ENCODE measurements around the gene RUNX1.

The RUNX1 gene

GRCh38 chr21:34830386-34831170 is 218.5 kb downstream of the RUNX1 start:
- no peak for FAIRE-seq

DNA sequence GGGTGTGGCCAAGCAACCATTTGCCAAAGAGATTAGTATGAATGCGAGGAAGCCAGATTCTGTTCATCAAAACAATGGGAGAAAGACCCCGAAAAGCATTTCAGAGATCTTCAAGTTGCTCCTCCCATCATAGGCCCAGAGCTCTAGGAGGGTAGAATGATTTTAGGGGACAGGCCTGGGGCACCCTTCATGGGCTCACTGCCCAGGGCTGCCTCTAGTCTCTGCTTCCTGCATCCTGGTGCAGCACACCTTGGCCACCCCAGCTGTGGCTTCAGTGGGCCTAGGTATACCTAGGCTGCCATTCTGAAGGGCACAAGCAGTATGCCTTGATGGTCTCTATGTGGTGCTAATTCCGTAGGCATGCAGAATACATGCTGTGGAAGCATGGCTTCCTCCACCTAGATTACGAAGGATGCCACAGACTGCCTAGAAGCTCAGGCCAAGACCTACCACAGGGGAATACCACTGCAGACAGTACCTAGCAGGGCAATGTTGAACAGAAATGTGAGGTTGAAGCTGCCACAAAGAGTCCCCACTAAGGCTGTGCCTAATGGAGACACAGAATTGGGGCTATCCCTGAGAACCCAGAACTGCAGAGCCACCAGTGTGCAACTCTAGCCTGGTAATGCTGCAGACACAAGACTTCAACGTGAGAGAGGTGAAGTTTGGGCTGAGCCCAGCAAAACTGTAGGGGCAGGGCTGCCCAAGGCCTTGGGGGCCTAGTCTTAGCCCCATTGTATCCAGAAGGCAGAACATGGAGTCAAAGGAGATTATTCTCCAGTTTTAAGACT is 221.5 kb downstream of the RUNX1 start:
- FAIRE-seq (no peak), DNase-seq (ENCODE audit: insufficient read length) (no peak)
- no peak for TF ChIP-seq POLR2AphosphoS5 (IDR thresholded peaks at IDR 0.05; ENCODE audit: low read depth, low read length)
- no peak for TF ChIP-seq POLR2A (IDR thresholded peaks at IDR 0.05; ENCODE audit: low read depth, low read length)
- no peak for TF ChIP-seq TAF1 (IDR thresholded peaks at IDR 0.05; ENCODE audit: borderline replicate concordance, low read depth, low read length)

More at GRCh38 chr21:34830386-34831170, 218.5 kb downstream of the RUNX1 start:
- DNase-seq (ENCODE audit: insufficient read length), result no peak
- no peak for TF ChIP-seq POLR2A (IDR thresholded peaks at IDR 0.05; ENCODE audit: low read depth, low read length)
- no peak for TF ChIP-seq POLR2AphosphoS5 (IDR thresholded peaks at IDR 0.05; ENCODE audit: low read depth, low read length)

- no peak for TF ChIP-seq TAF1 (IDR thresholded peaks at IDR 0.05; ENCODE audit: borderline replicate concordance, low read depth, low read length)
- TF ChIP-seq POLR2A (IDR thresholded peaks at IDR 0.05; ENCODE audit: low read depth, low read length), result no peak
- TF ChIP-seq POLR2AphosphoS5 (IDR thresholded peaks at IDR 0.05; ENCODE audit: low read depth, low read length), result no peak
- FAIRE-seq, result no peak
- DNase-seq (ENCODE audit: insufficient read length), result no peak
Measured at GRCh38 chr21:34826836-34827235, 222.3 kb downstream of the RUNX1 start.

- DNase-seq (ENCODE audit: insufficient read length), result no peak
- no peak for FAIRE-seq
- no peak for TF ChIP-seq POLR2AphosphoS5 (IDR thresholded peaks at IDR 0.05; ENCODE audit: low read depth, low read length)
- no peak for TF ChIP-seq POLR2A (IDR thresholded peaks at IDR 0.05; ENCODE audit: low read depth, low read length)
- no peak for TF ChIP-seq TAF1 (IDR thresholded peaks at IDR 0.05; ENCODE audit: borderline replicate concordance, low read depth, low read length)
Measured at GRCh38 chr21:34825948-34826548, 223.1 kb downstream of the RUNX1 start.

GRCh38 chr21:34825101-34825500 is 224.0 kb downstream of the RUNX1 start:
- no peak for TF ChIP-seq TAF1 (IDR thresholded peaks at IDR 0.05; ENCODE audit: borderline replicate concordance, low read depth, low read length)
- no peak for TF ChIP-seq POLR2AphosphoS5 (IDR thresholded peaks at IDR 0.05; ENCODE audit: low read depth, low read length)
- TF ChIP-seq POLR2A (IDR thresholded peaks at IDR 0.05; ENCODE audit: low read depth, low read length), result no peak
- DNase-seq (ENCODE audit: insufficient read length) (no peak), FAIRE-seq (no peak)

DNA sequence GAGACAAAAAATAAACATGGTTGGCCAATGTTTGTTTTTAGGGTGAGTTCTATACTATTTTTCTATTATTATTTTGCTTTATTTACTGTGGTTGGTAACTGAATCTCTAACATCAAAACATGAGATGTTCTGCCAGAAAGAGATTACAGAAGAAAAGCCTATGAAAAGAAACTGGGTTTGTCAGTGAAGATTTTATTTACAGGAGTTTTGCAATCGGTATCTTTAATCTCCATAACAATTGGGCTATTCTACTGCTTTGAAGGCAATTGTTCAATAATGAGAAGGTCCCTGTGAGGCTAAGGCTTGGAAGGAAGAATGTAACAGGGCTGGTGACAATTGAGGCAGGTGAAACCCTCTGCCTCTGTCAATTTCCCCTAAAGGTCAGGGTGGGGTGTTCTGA is 224.8 kb downstream of the RUNX1 start:
- TF ChIP-seq POLR2AphosphoS5 (IDR thresholded peaks at IDR 0.05; ENCODE audit: low read depth, low read length), result no peak
- TF ChIP-seq POLR2A (IDR thresholded peaks at IDR 0.05; ENCODE audit: low read depth, low read length), result no peak
- no peak for TF ChIP-seq TAF1 (IDR thresholded peaks at IDR 0.05; ENCODE audit: borderline replicate concordance, low read depth, low read length)

DNA sequence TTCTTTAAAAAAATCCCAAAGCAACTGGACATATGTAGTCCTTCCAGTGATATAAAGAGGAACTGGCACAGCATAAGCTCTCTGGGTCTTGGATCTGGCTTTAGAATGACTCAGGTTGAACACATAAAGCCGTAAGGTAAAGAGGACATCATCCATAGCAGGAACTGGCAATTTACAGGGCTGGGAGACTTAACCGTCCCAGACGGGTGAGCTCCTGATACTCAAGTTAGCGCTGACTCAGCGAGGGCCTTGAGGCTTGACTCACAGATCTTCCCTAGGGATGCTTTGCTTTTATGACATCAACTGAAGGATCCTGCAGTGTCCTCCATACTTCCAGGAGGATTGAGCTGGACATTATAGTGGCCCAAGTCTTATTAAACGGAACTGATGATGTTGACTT is 226.2 kb downstream of the RUNX1 start:
- no peak for DNase-seq (ENCODE audit: insufficient read length)
- FAIRE-seq, result no peak
- TF ChIP-seq POLR2A (IDR thresholded peaks at IDR 0.05; ENCODE audit: low read depth, low read length) (no peak), POLR2AphosphoS5 (IDR thresholded peaks at IDR 0.05; ENCODE audit: low read depth, low read length) (no peak), TAF1 (IDR thresholded peaks at IDR 0.05; ENCODE audit: borderline replicate concordance, low read depth, low read length) (no peak)

More for the DNA sequence above, 224.8 kb downstream of the RUNX1 start:
- no peak for DNase-seq (ENCODE audit: insufficient read length)
- no peak for FAIRE-seq

- FAIRE-seq (no peak), DNase-seq (ENCODE audit: insufficient read length) (no peak)
- no peak for TF ChIP-seq POLR2A (IDR thresholded peaks at IDR 0.05; ENCODE audit: low read depth, low read length)
- TF ChIP-seq POLR2AphosphoS5 (IDR thresholded peaks at IDR 0.05; ENCODE audit: low read depth, low read length), result no peak
- no peak for TF ChIP-seq TAF1 (IDR thresholded peaks at IDR 0.05; ENCODE audit: borderline replicate concordance, low read depth, low read length)
Measured at GRCh38 chr21:34822168-34822567, 226.9 kb downstream of the RUNX1 start.

DNA sequence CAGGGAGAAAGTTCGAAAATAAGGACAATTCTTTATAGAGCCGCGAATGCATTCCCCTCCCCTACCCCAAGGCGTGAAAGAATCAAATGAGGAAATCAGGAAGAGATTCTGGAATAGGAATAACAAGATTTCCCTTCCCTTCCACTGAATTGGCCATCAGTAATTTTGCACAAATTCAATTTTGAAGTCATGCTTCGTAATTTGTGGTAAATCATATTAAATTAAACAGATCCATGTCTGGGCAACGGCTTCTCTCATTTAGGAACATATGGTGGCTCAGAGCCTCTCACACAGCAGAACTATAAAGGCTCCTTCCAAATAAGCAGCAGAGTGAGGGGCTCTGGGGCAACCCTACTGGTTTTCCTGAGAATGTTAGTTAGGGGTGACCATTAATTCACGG is 227.4 kb downstream of the RUNX1 start:
- FAIRE-seq (no peak), DNase-seq (ENCODE audit: insufficient read length) (no peak)
- TF ChIP-seq TAF1 (IDR thresholded peaks at IDR 0.05; ENCODE audit: borderline replicate concordance, low read depth, low read length), result no peak
- TF ChIP-seq POLR2A (IDR thresholded peaks at IDR 0.05; ENCODE audit: low read depth, low read length), result no peak
- TF ChIP-seq POLR2AphosphoS5 (IDR thresholded peaks at IDR 0.05; ENCODE audit: low read depth, low read length), result no peak

GRCh38 chr21:34820051-34820450 is 229.1 kb downstream of the RUNX1 start:
- TF ChIP-seq TAF1 (IDR thresholded peaks at IDR 0.05; ENCODE audit: borderline replicate concordance, low read depth, low read length), result no peak
- no peak for TF ChIP-seq POLR2A (IDR thresholded peaks at IDR 0.05; ENCODE audit: low read depth, low read length)
- no peak for TF ChIP-seq POLR2AphosphoS5 (IDR thresholded peaks at IDR 0.05; ENCODE audit: low read depth, low read length)
- FAIRE-seq, result no peak
- no peak for DNase-seq (ENCODE audit: insufficient read length)

GRCh38 chr21:34819357-34819999 is 229.6 kb downstream of the RUNX1 start:
- TF ChIP-seq POLR2AphosphoS5 (IDR thresholded peaks at IDR 0.05; ENCODE audit: low read depth, low read length) (no peak), POLR2A (IDR thresholded peaks at IDR 0.05; ENCODE audit: low read depth, low read length) (no peak), TAF1 (IDR thresholded peaks at IDR 0.05; ENCODE audit: borderline replicate concordance, low read depth, low read length) (no peak)
- no peak for DNase-seq (ENCODE audit: insufficient read length)
- no peak for FAIRE-seq
